Raji (cell line): ENCODE results near the gene RPTOR.

Experiments used
- POLR2A ChIP-seq: IDR thresholded peaks from 2 replicates; pipeline ENCODE4 v1.6.1; 2011; ENCODE audit warnings: low read depth, low read length, control low read depth; ENCODE audit not compliant: insufficient read depth

RPTOR gene

GRCh38 chr17:80924807-80925610 is 380.4 kb downstream of the RPTOR start:
- no peak for TF ChIP-seq POLR2A

DNA sequence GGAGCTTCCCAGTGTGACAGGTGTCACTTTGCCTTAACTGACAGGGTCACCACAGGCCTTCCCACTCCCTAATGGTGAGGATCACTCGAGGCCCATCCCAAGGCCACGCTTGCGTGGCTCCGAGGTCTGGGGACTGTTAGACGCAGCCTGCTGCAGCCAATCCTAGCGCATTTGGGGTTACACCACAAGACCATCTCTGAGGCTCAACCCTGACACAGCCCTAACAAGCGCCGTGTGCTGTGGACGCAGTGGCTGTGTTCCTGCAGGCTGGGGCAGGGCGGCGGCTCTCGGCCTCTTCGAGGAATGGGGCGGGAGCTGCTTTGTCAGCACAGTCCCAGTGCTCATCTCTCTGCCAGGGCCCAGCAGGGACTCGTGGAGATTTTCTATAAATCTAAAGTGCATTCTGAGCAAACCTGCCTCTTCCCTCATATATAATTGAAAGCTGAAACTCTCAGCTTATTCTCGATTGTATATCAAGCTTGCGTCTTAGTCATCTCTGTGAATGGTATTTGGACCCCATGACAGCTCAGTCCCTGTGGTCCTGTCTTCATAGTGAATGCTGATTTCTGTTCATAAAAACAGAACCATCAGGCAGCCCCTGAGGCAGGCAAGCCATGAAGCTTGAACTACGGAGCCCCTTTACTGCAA is 381.2 kb downstream of the RPTOR start:
- TF ChIP-seq POLR2A = no peak

DNA sequence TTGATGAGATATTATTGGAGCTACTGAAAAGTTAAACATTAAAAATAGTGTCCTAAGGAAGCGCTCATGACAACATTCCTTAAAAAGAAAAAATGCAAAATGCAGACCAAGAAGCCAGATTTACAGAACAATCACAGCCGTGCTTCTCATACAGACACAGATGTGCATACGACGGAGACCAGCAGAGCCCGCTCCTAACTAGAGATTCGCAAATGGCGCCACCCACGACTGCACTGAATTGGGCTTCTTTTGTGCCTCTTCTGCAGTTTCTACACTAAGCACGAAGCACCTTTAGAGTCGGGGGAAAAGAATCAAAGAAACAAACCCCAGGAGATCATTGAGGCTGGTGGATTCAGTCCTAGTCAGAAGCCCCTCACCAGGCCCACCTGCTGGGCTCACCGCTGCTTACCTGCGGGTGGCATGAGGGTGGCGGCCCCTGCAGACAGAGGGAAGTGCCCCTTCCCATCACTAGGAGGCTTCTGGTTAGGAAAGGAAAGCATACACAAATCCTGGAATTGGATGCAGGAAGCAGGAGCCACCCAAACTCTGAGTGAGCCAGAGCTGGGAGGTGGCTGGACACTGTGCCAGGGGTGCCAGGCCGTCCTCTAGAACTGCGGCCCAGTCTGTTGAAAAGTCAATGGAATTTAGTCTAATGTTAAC is 382.1 kb downstream of the RPTOR start:
- no peak for TF ChIP-seq POLR2A

DNA sequence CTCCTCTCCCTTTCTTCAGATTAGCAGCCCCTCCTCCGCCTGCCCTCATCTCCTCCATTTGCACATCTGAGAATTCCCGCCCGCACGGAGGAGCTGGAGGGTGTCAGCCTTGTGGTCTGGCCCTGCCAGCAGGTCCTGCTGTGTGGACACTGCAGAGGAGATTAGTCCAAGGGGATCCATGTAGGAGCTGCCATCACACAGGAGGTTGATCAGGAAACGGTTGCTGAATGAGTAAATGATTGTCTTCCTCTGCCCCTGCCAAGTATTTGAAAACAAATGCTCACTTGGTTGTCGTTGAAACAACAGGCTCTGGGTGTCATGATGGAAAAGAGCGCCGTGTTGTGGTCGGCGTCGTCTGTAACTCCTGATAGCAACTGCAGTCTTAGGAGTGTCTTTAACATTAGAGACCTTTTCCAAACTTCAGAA is 383.2 kb downstream of the RPTOR start:
- TF ChIP-seq POLR2A = no peak

DNA sequence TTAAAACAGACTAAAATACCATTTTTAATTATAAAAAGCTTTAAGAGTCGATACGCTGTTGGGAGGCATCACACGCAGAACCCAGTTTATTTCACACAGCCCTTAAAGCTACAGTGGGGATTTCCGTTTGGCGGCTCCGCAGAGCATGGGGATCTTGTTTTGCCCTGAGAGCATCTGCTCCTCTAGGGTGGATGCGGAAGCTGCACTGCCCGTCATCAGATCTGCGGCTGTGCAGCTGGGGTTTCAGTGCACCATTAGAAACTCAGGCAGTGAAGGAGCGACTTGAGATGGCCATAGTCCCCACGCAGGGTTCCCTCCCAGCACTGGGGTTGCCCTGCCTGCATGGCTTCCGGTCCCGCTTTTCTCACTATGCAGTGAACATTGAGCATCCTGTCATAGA is 384.8 kb downstream of the RPTOR start:
- no peak for TF ChIP-seq POLR2A

DNA sequence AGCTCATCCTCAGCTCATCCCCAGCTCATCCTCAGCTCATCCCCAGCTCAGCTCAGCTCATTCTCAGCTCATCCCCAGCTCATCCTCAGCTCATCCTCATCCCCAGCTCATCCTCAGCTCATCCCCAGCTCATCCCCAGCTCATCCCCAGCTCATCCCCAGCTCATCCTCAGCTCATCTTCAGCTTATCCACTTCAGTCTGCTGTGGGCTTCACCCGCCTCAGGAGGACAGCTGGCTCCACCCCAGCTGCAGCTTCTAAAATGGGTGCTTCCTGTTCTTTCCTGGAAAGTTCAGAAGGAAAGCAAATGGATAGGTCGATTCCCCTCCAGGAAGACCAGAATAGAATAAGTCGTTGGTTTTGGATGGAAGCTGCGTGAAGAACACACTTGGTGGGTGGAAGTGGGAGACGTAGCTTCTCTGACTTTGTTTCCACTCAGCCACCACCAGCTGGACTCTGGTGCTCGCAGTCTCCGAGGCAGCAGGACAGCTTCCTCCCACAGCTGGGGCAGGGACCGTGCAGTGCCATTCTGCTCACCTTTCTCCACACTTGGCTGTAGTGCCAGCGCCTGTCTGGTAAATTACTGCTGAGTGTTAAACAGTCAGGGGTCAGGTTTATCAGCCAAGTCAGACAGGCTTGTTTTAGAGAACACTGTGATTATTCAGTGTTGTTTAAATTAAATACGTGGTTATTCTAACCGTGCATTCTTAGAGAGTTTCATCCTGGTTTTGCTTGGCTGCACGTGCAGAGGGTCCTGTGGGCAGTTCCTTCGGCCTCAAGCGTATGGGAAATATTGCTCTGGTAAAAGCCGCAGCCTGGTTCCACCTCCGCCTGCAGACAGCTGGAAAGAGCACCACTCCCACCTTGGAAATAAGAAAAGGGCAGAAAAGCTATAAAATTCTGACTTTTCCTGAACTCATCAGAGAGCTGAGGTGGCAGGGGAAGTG is 386.0 kb downstream of the RPTOR start:
- no peak for TF ChIP-seq POLR2A

DNA sequence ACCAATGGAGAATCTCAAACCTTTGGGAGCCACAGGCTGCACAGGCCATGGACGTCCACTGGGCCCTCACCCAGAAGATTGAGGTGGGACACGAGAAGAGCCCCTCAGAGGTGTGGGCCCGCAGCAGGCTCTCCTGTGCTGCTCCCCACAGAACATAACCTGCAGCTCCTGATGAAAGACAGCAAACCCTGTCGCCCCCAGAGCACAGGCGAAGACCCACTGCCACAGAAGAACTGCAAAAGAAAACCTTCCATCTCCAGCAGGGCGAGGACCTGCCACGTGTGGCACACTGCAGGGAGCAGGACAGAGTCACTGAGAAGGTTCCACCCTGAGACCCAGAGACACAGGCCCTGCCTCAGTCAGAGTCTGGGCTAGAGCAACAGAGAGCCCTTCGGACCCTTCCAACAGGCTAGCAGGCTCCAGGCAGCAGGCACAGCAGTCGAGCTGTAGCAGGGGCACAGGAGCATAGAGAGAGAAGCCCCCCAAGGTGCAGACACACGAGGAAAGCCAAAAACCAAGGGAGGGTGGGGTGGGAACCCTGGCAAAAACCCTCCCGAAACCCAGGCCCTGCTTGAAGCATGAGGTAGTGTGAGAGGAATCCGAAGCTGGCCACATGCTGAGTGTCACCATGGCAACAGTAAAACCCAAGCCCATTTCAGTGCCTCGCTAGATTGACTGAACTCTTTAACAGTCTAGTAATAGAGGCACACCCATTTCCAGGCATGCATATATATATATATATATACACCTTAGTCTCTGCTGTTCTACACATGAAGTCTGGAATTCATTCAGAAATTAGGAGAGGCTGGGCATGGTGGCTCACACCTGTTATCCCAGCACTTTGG is 387.0 kb downstream of the RPTOR start:
- no peak for TF ChIP-seq POLR2A

GRCh38 chr17:80935526-80935925 is 390.9 kb downstream of the RPTOR start:
- TF ChIP-seq POLR2A = no peak

DNA sequence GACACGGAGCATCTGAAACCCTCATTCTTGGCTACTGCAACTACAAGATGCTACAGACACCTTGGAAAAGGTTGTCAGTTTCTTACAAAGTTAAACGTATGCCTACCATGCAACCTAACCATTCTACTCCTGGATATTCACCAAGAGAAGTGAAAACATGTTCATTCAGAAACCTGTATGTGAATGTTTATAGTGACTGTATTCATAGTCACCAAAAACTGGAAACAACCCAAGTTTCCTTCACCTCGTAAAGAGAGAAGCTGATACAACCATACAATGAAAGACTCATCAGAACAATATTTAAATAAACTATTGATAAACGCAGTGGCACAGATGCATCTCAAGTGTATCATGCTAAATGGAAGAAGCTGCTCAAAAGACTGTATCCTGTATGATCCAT is 391.6 kb downstream of the RPTOR start:
- TF ChIP-seq POLR2A = no peak

GRCh38 chr17:80936723-80937122 is 392.1 kb downstream of the RPTOR start:
- TF ChIP-seq POLR2A = no peak

DNA sequence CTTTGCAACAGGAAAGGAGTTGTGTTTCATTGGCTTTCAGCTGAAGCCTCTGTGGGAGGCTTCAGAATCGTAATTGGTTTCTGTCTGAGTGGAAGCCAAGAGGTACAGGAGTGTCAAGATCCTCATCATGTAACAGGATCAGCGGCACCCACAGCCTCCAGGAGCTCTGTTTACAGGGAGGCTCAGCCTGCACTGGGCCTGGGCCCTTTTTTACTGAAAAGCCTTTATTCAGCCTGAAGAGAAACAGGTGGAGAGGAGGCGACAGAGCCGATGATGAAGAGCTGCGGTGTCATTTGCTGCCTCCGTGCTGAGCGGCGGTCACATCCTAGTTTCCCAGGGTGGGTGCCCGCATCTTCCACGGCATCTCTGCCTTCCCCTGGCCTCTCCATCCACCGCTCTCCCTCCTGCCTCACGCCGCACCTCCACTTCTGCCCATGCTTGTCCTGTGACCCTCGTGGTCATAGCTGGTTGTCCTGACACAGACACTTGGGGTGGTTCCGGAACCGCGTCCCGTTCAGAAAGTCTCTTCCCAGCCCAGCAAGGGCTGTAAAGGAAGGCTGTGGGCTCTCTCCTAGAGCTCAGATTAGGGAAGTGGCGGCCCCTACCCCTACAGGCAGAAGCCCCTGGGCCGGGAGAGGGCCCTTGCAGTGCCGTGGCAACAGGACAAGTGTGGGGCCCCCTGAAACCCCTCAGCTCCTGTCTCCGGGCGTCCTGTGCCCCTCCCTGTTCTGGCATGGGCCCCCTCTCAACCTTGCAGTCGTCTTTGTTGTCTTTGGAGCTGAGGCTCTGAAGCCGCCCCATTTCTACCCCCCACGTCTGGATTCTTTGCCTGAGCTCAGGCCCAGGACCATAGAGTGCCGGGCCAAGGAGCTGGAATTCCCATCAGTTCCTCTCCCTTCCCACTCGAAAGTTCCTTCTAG is 393.1 kb downstream of the RPTOR start:
- no peak for TF ChIP-seq POLR2A

- no peak for TF ChIP-seq POLR2A
Measured at GRCh38 chr17:80938556-80938955, 393.9 kb downstream of the RPTOR start.
